KG1 (cell line): Measurements from ENCODE around the gene ITGB8.
"Not testable (repeated sequence)": the region's sequence is repeated elsewhere in the genome, so short reads cannot be mapped to it uniquely, and the experiment has no call there.

Experiments
- DNase-seq: peaks from one replicate; lab custom pipeline; 2025; lab: John Stamatoyannopoulos, UW

Gene ITGB8

GRCh38 chr7:20330239-20330927, at the start of gene ITGB8:
ITGB8 (plus strand) TSS chr7:20330900; CDS start chr7:20331807, 907 bp downstream.
- no peak for DNase-seq

- no peak for DNase-seq
These were observed 47.7 kb upstream of the ITGB8 start for GRCh38 chr7:20282959-20283358.

- no peak for DNase-seq
These were observed 47.3 kb upstream of the ITGB8 start for GRCh38 chr7:20283385-20283784.

GRCh38 chr7:20284003-20284770, 46.5 kb upstream of the ITGB8 start:
- no peak for DNase-seq

- no peak for DNase-seq
These were observed 45.9 kb upstream of the ITGB8 start for GRCh38 chr7:20284771-20285143.

GRCh38 chr7:20287317-20287716, 43.4 kb upstream of the ITGB8 start:
- DNase-seq: no peak

GRCh38 chr7:20288036-20288435, 42.7 kb upstream of the ITGB8 start:
- DNase-seq: no peak

- DNase-seq: no peak
These were observed 40.1 kb upstream of the ITGB8 start for GRCh38 chr7:20290505-20291111.

GRCh38 chr7:20293336-20293735, 37.4 kb upstream of the ITGB8 start:
- no peak for DNase-seq

- no peak for DNase-seq
These were observed 34.3 kb upstream of the ITGB8 start for GRCh38 chr7:20296444-20296843.

- no peak for DNase-seq
These were observed 33.8 kb upstream of the ITGB8 start for GRCh38 chr7:20296901-20297300.

GRCh38 chr7:20298486-20298901, 32.2 kb upstream of the ITGB8 start:
- DNase-seq: no peak

- no peak for DNase-seq
These were observed 31.6 kb upstream of the ITGB8 start for GRCh38 chr7:20299145-20299544.

GRCh38 chr7:20299647-20300312, 30.9 kb upstream of the ITGB8 start:
- DNase-seq: no peak

GRCh38 chr7:20301311-20301939, 29.3 kb upstream of the ITGB8 start:
- DNase-seq: no peak

- DNase-seq: not testable (repeated sequence)
These were observed 28.4 kb upstream of the ITGB8 start for GRCh38 chr7:20302300-20302699.

GRCh38 chr7:20302891-20303290, 27.8 kb upstream of the ITGB8 start:
- no peak for DNase-seq

GRCh38 chr7:20304366-20304765, 26.3 kb upstream of the ITGB8 start:
- no peak for DNase-seq

- no peak for DNase-seq
These were observed 25.0 kb upstream of the ITGB8 start for GRCh38 chr7:20305726-20306125.

GRCh38 chr7:20306180-20306946, 24.3 kb upstream of the ITGB8 start:
- DNase-seq: no peak

- no peak for DNase-seq
These were observed 23.6 kb upstream of the ITGB8 start for GRCh38 chr7:20307119-20307518.
